Urothelium cell line (cell line): ENCODE measurements around the gene TCEA3.

Experiments
- DNase-seq: peaks from one replicate; pipeline ENCODE4 v3.0.0; 2011; ENCODE audit warnings: low spot score, mixed read lengths
- FAIRE-seq: peaks from 2 replicates; lab custom pipeline; 2011; peaks lifted over from hg19 to GRCh38; lab: Jason Lieb, UNC

TCEA3 gene

DNA sequence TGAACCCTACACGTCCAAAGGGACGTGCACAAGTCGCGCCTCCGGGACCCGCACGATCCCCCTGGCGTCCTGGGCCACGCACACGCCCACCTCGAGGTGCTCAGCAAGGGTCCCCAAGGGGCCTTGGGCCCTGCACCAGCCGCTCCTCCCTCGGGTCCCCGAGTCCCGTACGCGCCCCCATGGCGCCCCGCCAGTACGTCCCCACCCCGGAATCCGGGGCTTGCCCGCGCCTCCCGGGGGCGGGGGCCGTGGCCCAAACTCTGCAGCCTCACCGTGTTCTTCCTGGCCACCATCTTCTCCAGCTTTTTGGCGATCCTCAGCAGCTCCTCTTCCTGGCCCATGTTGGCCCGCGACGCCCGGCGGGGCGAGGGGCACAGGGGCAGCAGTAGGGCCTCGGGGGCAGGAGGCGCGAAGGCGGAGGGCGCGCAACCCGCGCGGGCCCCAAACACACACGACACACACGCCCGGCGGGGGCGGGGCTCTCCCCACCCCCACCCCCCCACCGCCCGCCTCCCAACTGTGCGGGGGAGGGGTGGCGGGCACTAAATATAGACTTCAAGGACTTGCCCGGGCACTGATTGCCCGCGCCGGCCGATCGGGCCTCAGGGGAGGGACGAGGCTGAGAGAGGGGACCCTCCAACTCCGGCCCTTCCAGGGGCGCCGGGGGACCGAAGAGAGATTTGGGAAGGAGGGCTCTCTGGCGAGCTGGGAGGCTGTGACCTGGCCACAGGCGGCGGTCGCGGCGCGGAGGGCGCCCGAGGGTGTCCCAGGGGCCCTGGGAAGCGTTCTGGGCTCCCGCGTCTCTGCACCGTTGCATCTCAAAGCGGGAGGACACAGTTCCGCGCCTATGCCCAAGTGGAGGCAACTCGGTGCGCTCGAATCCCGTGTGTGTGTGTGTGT lies at the start of gene TCEA3:
TCEA3 (minus strand) TSS at position 456 of the 900 bp plus-strand sequence; CDS start at position 341, 115 bp downstream.
- FAIRE-seq (no peak), DNase-seq (no peak)

DNA sequence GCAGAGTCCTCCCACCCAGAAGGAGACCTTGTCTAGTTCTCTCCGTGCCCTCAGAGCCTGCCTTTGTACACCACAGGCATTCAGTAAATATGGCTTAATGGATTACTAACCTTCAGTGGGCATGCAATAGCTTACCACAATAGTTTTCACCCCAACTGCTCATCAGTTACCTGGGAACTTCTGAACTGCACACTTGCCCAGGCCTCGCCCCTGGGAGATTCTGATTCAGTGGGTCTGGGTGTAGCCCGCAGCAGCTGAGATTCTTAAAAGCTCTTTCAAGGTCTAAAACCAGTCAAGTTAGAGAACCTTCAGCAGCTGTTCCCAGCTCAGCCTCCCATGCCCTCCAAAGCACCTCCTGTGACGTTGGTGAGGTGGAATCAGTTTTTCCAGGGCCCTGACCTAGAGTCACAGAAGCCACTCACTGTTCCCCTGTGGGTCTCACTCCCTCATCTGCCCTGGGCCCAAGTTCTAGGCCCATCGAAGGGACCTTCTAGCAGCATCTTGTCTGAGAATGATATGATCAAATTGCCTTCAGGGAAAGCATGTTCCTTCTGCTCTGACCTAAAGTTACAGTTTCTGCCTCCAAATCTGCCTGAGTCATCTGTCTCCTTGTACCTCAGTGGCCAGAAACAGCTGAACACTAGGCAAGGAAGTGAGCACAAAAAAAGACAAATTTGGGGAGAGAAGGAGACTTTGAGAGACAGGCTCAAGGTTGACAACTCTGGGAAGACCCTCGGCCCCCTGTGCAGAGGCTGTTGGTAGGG lies 48.7 kb upstream of the TCEA3 start:
- DNase-seq (no peak), FAIRE-seq (no peak)

DNA sequence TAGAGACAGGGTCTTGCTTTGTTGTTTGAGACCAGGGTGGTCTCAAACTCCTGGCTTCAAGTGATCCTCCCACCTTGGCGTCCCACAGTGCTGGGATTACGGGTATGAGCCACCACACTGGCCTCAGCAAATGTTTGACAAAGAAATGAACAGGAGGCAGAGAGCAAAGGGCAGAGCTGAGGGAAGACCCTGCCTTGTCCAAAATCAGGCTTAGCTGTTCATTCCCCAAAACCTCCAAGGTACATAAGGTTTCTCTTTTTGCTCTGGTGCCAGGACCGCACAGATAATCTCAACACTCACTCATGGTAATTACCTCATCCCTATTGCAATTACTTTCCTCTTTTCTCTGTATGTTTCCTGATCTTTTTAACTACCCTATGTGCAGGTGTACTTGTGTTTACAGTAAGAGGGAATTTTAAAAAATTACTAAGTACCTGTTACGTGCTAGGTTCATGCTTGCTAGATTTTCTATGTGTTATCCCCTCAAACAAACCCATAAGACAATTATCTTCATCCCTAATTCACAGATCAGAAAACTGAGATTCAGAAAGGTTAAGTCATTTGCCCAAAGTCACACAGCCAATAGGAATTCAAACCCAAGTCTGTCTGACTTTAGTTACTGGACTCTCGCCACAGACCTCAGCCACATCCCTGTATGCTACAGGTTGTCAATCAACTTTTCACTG lies 47.9 kb upstream of the TCEA3 start:
- no peak for DNase-seq
- FAIRE-seq, result no peak

DNA sequence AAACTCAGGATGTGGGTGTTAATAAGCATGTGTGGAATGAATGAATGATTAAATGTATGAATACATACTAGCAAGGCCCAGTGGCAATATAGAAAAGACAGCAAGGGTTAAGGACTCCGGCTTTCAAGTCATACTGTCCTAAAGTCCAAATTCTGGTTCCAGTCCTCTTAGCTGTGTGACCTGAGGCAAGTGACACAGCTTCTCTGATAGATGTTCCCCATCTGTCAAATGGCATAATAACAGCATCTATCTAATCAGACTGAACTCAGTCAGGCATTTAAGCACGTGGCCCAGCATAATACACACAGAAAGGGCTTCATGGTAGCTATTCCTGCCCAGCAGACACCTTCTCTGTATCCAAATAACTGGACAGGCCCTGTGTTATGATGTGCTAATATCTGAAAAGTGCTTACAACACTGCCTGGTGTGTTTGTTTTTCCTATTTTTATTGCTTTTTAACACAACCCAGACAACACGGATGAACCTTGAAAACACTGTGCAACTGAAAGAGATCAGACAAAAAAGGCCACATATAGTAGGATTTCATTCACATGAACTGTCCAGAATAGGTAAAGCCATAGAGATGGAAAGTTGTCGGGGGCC lies 47.0 kb upstream of the TCEA3 start:
- DNase-seq (no peak), FAIRE-seq (no peak)

DNA sequence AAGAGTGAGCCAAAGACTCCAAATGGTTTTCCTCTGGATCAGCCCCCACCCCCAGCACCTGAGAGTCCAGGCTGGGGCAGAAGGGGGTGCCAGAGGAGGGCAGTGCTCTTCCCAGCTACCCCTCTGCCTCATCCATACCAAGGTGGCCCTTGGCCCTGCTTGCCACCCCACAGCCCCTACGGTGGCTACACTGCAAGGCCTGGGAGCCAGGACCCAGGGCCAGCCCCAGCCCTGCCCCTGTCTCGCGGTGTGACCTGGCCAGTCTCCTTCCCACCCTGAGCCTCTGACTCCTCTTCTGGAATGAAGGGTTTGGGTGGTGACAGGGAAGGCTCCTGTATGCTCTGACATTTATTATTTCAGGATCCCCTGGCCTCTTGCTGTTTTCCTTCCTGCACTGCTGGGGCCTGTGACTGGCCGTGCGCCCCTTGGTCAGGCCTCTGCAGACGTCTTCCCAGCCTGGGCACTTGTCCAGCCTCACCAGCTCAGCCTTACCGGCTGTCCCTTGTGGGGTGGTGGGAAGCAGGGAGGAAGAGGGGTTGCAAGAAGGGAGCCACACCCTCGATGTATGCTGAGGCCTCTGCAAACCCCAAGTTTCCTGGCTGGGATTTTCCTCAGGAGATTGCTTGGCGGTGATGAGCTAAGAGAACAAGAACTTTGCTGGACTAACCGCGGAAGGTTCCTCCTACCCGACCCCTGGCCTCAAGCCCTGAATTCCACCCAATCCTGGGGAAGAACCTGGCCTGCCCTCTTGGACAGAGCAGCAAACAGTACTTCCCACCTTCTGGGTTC lies 45.9 kb upstream of the TCEA3 start:
- DNase-seq (no peak), FAIRE-seq (no peak)

DNA sequence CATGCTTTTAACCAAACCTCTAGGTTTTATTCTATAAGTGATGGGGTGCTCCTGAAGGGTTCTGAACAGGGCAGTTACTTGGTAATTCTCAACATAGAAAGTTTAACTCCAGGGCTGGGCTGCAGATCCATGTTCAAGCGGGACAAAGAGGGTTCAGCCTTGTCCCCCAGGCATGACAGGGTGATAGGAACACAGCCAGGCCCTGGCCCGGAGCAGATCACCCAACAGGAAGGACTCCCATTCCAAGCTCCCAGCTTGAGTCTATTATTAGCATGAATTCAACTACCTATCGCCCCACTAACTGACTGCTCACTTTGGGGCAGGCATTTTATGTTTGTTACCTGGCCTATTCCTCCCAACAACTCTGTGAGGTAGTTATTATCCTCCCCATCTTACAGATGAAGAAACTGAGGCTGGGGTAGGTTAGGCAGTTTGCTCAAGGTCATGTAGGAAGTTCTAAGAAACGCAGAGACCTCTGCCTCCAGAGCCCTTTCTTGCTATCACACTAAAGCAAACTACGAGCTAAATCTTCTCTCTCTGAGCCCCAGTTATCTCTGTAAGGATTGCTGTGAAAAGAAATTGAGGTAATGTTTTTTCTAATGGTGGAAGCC lies 44.9 kb upstream of the TCEA3 start:
- FAIRE-seq, result no peak
- no peak for DNase-seq

DNA sequence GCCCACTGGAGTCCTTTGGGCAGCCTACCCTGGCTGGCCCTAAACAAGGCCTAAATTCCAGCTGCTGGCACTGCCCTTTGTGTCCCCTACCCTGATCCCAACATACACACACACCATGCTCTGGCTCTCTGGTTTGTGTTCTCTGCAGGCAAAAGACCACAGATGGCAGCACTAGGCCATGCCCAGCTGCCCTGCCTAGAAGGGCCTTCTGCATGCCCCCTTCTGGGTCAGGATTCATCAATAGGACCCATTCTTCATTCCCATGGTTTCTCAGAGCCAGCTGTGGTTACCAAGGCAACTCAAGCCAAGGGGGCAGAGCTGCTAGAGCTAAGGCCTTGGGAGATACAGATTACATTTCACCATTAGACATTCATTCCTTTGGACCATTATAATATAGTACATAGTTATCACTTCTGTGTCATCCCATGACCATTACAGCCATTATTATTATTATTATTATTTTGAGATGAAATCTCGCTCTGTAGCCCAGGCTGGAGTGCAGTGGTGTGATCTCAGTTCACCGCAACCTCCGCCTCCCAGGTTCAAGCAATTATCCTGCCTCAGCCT lies 42.0 kb upstream of the TCEA3 start:
- DNase-seq (no peak), FAIRE-seq (peak; percentile 32)

DNA sequence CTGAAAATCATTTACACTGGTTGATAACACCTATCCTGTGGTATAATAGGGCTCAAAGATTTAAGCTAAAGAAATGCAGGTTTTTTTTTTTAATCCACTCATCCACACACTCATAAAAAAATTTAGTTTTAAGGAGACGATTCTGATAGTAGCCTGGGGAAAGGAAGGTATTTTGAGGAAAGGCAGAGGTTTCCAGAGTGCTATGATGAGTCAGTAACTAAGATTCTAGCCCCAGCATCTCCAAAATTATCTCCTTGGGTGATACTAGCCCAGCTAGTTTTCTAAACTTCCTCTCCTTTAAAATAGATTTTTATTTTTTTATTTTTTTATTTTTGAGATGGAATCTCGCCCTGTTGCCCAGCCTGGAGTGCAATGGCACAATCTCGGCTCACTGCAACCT lies 38.7 kb upstream of the TCEA3 start:
- FAIRE-seq (no peak), DNase-seq (no peak)

DNA sequence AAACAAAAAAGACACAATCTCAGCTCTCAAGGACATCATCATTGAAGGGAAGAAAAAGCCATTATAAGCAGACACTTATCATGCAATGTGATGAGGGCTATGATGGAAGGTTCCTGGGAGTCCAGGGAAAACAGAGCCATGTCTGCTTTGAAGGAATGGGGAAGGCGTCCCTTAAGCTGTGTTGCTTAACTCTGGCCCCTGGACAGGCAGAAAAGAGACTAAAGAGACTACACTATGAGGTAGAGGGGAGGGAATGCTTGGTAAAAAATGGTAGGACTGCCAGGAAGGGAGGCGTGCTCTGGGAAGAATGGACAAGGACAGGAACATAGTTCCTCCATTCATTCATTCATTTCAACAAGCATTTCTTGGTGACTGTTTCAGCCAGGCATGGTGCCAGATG lies 38.2 kb upstream of the TCEA3 start:
- DNase-seq, result no peak
- no peak for FAIRE-seq

DNA sequence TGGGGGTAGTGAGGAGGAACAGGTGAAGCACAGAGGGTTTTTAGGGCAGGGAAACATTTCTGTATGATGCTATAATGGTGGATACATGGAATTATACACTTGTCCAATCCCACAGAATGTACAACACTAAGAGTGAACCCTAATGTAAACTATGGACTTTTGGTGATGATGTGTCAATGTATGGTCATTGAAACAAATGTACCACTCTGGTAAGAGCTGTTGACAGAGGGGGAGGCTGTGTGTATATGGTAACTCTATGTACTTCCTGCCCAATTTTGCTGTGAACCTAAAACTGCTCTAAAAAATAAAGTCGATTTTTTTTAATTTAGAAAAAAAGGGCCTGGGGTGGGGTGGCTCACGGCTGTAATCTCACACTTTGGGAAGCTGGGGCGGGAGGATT lies 36.5 kb upstream of the TCEA3 start:
- FAIRE-seq, result no peak
- no peak for DNase-seq

DNA sequence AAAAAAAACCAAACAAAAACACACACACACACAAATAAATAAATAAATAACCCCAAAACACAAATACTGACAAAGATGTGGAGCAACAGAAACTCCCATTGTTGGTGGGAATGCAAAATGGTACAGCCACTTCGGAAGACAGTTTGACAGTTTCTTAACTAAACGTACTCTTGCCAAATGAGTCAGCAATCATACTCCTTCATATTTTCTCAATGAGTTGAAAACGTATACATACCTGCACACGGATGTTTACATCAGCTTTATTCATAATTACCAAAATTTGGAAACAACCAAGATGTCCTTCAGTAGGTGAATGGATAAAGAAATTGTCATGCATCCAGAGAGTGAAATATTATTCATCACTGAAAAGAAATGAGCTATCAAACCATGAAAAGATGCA lies 36.0 kb upstream of the TCEA3 start:
- FAIRE-seq (no peak), DNase-seq (no peak)

DNA sequence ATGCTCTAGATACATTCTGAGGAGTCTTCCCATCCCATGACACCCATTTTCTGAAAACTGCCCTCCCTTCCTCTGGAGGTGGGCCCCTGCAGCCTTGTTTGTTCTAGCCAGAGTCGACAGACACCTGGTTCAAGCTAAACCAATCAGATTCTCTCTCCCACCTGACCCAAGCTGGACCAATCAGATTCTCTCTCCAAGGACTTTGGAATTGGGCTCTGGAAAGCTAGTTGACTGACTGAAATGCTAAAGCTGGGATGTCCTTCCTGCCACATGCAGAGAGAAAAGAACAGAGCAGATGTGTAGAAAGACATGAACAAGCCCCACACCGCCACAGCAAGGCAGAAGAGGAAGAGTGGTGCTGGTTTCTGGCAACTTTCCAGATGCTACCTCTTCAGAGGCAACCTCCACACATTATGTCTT lies 34.8 kb upstream of the TCEA3 start:
- no peak for DNase-seq
- FAIRE-seq, result no peak

DNA sequence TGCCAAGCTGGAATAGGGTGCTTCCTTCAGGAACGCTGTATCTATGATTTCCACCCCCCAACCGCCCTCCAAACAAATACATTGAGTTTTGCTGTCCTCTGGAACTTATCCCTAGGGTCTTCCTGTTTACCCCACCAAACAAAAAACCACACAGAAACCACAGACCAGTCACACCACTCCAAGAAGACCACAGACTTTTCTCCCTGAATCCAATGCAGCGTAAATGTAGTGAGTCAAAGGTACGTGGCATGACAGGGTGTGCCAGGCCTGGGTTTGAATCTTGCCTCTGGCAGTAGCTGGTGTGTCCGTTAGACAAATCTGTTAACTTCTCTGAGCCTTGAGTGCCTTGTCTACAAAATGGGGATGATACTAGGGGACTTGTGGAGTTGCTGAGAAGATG lies 31.7 kb upstream of the TCEA3 start:
- DNase-seq (no peak), FAIRE-seq (no peak)

DNA sequence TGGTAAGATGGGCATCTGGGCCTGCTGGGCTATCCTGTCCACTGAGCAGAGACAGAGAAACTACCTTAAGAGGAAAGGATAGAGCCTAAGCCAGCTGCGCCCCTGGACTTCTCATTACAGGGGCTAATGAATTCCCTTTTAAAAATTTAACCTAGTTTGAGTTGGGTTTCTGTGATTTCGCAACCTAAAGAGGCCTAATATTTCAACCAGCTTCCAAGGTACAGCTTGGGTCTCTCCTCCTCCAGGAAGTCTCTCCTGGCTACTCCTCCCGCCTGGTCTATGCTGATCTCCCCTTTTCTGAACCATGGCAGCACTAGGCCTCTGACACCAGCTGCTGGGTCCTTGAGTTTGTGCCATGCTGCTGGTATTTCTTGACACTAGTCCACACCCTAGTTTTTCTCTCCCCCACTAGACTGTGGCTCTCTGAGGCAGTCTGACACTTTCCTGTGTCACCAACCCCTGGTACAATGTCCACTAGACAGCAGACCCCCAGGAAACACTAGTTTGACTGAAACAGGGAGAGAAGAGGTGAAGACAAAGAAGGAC lies 29.0 kb upstream of the TCEA3 start:
- FAIRE-seq (no peak), DNase-seq (no peak)

DNA sequence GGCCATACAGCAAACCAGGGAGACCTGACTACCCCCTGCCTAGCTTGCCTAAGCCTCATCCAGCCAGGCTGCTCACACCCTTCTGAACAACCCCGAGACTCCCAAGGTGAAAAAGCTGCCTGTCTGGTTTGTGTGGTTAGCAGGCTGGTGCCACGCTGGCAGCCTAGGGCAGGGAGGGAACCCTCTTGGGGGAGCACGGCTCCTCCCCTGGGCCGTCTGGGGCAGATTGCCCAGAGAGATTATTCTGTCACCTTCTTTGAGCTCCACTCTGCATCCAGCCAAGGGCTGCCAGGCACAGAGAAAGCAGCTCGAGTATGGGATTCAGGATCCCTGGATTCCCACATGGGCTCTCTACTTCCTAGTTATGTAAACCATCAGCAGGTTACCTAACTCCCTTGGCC lies 27.5 kb upstream of the TCEA3 start:
- no peak for FAIRE-seq
- no peak for DNase-seq

DNA sequence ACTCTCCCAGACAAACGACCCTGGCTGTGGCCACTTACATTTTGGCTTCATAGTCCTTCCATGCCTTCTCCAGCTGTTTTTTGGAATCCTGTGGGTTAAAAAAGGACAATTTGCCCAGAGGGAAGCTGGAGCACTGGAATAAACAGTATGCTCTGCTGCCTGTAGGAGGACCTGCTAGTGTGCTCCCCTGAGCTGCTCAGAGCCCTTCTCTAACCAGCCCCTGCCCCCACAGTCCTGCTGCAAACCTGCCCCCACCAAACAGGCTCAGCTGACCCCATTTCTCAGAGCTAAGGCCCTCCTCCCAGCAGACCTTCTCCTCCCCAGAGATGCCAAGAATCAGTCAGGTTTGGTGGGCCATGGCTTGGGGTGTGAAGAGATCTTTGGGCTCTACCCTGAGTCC lies 26.9 kb upstream of the TCEA3 start:
- FAIRE-seq (no peak), DNase-seq (no peak)

DNA sequence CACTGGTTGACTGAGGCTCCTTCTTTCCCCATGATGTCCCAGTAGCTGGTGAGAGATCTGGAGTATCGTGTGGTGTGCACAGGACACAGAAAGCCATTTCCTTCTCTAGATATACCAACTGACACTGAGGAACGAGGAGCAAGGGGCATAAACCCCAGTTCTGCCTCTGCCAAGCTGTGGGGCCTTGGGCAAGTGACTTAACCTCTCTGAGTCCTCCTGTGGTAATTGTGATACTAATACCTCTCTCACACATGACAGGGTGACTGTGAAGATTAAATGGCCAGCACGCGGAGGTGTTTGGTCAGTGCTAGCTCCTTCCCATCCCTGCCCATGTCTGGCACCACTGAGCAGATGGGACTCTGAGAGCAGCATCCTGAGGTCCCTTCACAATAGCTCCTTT lies 26.3 kb upstream of the TCEA3 start:
- FAIRE-seq (no peak), DNase-seq (no peak)

DNA sequence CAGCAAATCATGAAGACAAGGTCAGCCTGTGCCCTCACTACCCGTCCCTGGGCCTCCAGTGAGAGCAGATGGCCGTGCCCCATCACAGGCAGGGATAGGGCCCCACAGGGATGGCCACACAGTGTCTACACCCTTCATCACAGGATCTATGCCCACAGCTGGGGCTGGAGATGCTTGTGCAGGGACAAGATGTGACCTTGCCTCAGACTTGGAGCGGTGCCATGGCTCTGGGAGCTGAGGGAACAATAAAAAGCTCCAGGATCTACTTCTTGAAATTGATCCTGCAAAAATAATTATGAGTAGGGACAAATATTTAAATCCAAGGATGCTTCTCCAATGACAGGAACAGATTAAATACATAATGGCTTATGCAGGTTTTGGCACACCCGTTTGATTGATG lies 25.4 kb upstream of the TCEA3 start:
- FAIRE-seq (no peak), DNase-seq (no peak)

DNA sequence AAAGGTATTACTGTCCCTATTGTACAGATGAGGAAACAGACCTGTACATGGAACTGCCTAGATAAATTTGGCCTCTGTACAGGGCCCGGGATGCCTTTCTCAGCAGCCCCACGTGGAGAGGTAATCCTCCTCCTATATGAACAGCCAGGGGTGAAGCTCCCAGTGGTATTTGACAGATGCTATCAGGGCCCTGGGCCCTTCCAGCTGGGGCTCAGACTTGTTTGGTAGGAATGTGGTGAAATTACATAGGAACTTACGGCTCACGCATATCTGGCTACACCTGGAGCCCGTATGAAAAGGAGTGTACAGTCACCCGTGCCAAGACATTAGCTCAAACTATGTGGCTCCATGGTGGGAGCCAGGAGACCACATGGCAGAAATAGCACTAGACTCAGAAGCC lies 24.8 kb upstream of the TCEA3 start:
- FAIRE-seq (no peak), DNase-seq (no peak)
